ENCODE data around the gene LRIT3.
A peak's percentile ranks its signal among the peaks of the same experiment; 100 is the strongest.

LRIT3 gene

DNA sequence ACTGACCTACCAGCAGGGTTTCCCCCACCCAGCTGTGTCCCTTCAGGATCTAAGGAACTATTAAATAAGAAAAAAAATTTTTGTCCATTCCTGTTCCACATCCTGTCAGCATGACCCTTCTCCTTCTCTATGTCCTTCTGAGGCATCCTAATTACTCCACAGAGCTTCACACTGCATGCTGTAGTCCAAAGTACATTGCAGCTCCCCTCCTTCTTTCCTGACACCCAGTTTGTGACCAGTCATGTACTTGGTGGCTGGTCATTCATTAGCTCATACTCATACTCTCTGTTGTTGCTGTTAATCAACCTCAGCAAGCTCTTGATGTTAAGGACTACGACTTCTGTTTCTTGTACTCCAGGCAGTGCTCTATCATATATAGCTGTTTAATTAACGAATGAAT, 62.3 kb downstream of the LRIT3 start:
- no peak for DNase-seq

DNA sequence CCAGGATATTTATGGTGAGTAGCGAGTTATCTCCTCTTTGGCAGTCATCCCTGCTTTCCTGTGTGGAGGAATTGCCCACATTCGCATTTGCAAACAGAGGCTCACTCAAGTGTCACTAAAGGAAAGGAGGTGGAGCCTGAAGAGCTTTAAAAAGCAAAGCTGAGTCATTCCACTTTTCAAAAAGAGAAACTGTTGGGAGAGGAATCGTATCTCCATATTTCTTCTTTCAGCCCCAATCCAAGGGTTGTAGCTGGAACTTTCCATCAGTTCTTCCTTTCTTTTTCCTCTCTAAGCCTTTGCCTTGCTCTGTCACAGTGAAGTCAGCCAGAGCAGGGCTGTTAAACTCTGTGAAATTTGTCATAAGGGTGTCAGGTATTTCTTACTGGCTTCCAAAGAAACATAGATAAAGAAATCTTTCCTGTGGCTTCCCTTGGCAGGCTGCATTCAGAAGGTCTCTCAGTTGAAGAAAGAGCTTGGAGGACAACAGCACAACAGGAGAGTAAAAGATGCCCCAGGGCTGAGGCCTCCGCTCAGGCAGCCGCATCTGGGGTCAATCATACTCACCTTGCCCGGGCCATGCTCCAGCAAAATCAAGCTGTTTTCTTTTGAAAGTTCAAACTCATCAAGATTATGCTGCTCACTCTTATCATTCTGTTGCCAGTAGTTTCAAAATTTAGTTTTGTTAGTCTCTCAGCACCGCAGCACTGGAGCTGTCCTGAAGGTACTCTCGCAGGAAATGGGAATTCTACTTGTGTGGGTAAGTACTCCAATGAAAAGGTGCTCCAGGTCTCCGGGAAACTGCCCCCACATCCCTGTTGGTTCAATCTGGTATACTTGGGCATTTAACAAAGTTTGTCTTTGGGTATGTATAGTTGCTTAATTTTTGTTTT, 65.0 kb downstream of the LRIT3 start, which contains the start of gene EGF:
Gene EGF, plus strand, starts transcription at position 178 of the 890 bp plus-strand sequence. Its CDS starts 453 bp downstream, at position 631.
- no peak for DNase-seq

DNA sequence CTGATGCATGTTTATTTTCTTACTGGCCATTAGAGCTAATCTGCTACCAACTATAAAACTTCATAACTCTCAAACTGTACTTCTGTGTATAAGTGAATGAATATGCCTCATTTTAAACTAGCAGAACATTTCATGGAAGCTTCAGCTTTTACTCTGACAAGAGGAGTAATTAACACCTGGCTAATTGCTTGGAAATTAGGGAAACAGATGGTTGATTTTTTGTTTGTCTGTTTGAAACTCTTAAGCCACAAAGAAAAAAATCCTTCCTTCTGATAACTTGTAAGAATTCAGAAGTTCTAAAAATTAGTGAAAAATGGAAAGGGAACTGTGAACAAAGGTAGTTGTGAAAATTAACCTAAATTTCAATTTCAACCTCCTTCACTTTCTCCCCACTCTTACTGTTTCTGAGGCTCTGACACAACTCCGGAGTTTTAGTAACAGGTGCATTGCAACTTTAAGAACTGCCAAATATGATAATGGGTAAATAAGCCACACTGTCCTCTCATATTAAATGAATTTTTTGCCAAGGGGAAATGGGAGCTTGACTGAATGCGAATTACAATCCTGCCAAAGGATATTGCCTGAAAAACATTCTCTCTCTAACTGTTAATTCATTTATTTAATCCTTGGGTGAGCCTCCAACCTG, 65.8 kb downstream of the LRIT3 start:
- DNase-seq = no peak

DNA sequence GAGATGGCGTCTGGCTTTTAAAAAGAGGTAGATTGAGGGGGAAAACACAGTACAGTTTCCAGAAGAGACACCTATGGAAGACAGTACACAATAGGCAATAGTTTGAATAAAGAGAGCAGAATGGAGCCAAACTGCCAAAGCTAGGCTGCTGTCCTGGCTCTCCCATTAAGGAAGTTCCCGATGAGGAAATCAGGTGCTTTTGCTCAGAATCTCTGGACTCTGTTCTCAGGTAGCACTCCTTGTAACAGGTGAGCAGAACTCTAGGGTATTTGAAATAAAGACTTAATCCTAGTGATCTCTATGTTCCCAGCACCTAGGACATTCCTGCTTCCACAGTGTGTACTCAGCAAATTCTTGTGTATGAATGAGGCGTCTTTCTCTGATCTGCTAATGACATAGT, 66.4 kb downstream of the LRIT3 start:
- DNase-seq = no peak

DNA sequence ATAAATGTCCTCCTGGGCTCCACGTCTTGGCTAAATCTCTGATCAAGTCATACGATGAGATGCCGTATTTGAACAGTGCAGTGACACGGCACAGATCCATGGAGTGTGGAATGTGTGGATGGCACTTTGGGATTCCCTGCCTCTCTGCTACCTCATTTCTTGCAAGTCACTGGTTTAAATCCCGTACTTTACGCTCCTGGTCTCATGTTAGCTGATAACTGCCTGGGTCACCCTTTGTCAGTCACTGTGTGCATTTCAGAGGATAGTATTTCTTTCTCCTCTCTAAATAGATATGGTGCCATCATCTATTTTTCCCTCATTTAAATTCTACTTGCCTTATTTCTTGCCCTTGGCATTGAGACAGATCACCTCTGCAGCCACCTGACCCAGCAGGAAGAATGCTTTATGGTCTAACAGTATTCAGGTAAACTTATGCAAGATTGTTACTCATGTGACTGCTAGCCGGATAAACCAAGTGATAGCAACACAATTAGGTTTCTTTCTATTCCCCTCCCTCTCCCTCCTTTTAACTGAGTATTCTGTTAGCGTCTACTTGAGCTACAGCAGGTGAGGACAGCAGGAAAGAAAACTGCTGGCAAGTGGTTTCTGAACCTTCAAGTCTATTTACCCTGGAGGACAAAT, 67.6 kb downstream of the LRIT3 start:
- DNase-seq = no peak

DNA sequence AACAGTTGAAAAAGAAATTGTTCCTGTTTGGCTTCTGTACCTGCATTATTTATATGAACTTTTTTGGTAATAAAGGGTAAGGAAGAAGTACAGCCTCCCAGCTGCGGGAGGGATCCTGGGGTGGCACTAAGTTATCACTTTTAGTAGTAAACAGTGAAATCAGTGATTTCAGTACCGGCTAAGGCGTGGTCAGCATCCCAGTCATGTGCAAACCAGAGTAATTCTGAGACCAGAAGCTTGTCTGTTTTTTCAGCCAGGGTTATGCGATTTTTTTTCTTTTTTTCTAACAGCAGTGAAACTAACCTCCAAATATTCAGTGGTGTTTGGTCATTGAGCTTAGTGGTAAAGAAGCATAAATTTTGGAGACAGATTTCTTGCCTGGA, 68.1 kb downstream of the LRIT3 start:
- no peak for DNase-seq

DNA sequence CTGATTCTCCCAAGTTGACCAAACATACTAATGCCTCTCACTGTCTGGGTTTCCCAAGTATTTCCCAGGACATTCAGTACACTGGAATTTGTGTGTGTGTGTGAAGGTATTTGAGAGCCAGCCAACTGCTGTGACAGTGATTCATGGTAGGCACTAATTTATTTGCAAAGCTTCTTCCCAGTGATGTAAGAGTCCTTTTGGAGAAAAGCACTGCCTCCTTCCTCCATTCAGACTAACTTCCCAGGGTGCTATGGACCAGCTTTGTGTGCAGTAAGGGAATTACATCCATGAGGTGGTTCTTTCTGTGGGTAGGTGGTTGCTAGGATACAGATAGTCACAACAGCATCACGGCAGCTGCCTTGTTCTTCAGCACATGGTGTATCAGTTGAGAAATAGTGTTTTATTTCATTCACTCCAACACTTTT, 73.5 kb downstream of the LRIT3 start:
- peak; percentile 5 for DNase-seq

Data from NCI-H2227 treated with DMSO at 0.1 percent for 48 hours (cell line).